ENCODE measurements around the gene PLA2G12B. TPM values are rescaled to one million over a fixed set of nuclear protein-coding genes. Genes with fewer than 3 reads are reported as not detected.
"Not testable (repeated sequence)": the region's sequence is repeated elsewhere in the genome, so short reads cannot be mapped to it uniquely, and the experiment has no call there.

PLA2G12B gene
- total RNA-seq, 2 experiments from 2014 or later = not detected

- no peaks in the 10 kb centered on the region for H3K4me1 Mint-ChIP-seq (ENCODE audit: low read depth)
- POLR2A ChIA-PET = no interaction called here
- H3K4me3 Mint-ChIP-seq = no peak overlapping the region
- CTCF ChIA-PET = no interaction called here
- TF ChIP-seq CTCF (IDR thresholded peaks at IDR 0.05) = no peak
- intact Hi-C loops (cut with micrococcal nuclease) = no loop called here
- H3K9me3 Mint-ChIP-seq = peaks cover 15% of the 10 kb centered on the region
- no peak for ATAC-seq
- H3K27ac Mint-ChIP-seq = no peak overlapping the region
- peaks cover 11% of the 10 kb centered on the region for H3K27me3 Mint-ChIP-seq
- no peak for DNase-seq
- peaks cover 9% of the 10 kb centered on the region for H3K36me3 Mint-ChIP-seq (ENCODE audit: low read depth)
These were observed 30.3 kb downstream of the PLA2G12B start for GRCh38 chr10:72924351-72924750.

- CTCF ChIA-PET; intact Hi-C loops (cut with micrococcal nuclease); POLR2A ChIA-PET: not testable (repeated sequence)
These were observed 33.4 kb downstream of the PLA2G12B start for GRCh38 chr10:72921147-72921683.

GRCh38 chr10:72918352-72918751 lies 36.3 kb downstream of the PLA2G12B start:
- H3K4me3 Mint-ChIP-seq = no peak overlapping the region
- H3K36me3 Mint-ChIP-seq (ENCODE audit: low read depth) = peaks cover 9% of the 10 kb centered on the region
- TF ChIP-seq CTCF (IDR thresholded peaks at IDR 0.05) = no peak

More at GRCh38 chr10:72921147-72921683, 33.4 kb downstream of the PLA2G12B start:
- H3K4me3 Mint-ChIP-seq; ATAC-seq; H3K36me3 Mint-ChIP-seq (ENCODE audit: low read depth); H3K27ac Mint-ChIP-seq; H3K4me1 Mint-ChIP-seq (ENCODE audit: low read depth); DNase-seq: not testable (repeated sequence)
- Mint-ChIP-seq H3K27me3 (peaks cover 11% of the 10 kb centered on the region), H3K9me3 (peaks cover 15% of the 10 kb centered on the region)

GRCh38 chr10:72917803-72918332 lies 36.7 kb downstream of the PLA2G12B start:
- DNase-seq; CTCF ChIA-PET; H3K36me3 Mint-ChIP-seq (ENCODE audit: low read depth); ATAC-seq; H3K4me1 Mint-ChIP-seq (ENCODE audit: low read depth); H3K4me3 Mint-ChIP-seq; POLR2A ChIA-PET; H3K27ac Mint-ChIP-seq; intact Hi-C loops (cut with micrococcal nuclease): not testable (repeated sequence)
- Mint-ChIP-seq H3K27me3 (peaks cover 11% of the 10 kb centered on the region), H3K9me3 (peaks cover 15% of the 10 kb centered on the region)

More at GRCh38 chr10:72918352-72918751, 36.3 kb downstream of the PLA2G12B start:
- H3K4me1 Mint-ChIP-seq (ENCODE audit: low read depth) = no peaks in the 10 kb centered on the region
- POLR2A ChIA-PET = no interaction called here
- ATAC-seq = no peak
- H3K27ac Mint-ChIP-seq = no peak overlapping the region
- no peak for DNase-seq
- H3K9me3 Mint-ChIP-seq = peaks cover 15% of the 10 kb centered on the region
- H3K27me3 Mint-ChIP-seq = peaks cover 11% of the 10 kb centered on the region
- CTCF ChIA-PET = no interaction called here
- intact Hi-C loops (cut with micrococcal nuclease) = no loop called here

- H3K4me1 Mint-ChIP-seq (ENCODE audit: low read depth); POLR2A ChIA-PET; ATAC-seq; H3K4me3 Mint-ChIP-seq; intact Hi-C loops (cut with micrococcal nuclease); DNase-seq; H3K27me3 Mint-ChIP-seq; H3K27ac Mint-ChIP-seq; H3K36me3 Mint-ChIP-seq (ENCODE audit: low read depth): not testable (repeated sequence)
- H3K9me3 Mint-ChIP-seq = peaks cover 12% of the 10 kb centered on the region
- CTCF ChIA-PET = interaction anchor here (0.6 kb wide), 1 partner anchor 23 kb away, joined by 4 read pairs; no protein-coding TSS in a partner anchor
These were observed 37.4 kb downstream of the PLA2G12B start for GRCh38 chr10:72917201-72917600.

GRCh38 chr10:72913287-72913686 lies 41.3 kb downstream of the PLA2G12B start:
- TF ChIP-seq CTCF (IDR thresholded peaks at IDR 0.05) = no peak
- Mint-ChIP-seq H3K27ac (no peak overlapping the region), H3K27me3 (no peaks in the 10 kb centered on the region), H3K4me1 (ENCODE audit: low read depth) (no peaks in the 10 kb centered on the region), H3K36me3 (ENCODE audit: low read depth) (no peaks in the 10 kb centered on the region), H3K9me3 (no peaks in the 10 kb centered on the region), H3K4me3 (no peak overlapping the region)
- ATAC-seq (no peak), DNase-seq (no peak)
- ChIA-PET CTCF (no interaction called here), POLR2A (interaction anchor here (0.6 kb wide), 1 partner anchor 181 kb away, joined by 3 read pairs; no protein-coding TSS in a partner anchor)
- intact Hi-C loops (cut with micrococcal nuclease) = no loop called here
